A172 (cell line): ENCODE measurements around the gene NUP210L. TPM values are rescaled to one million over a fixed set of nuclear protein-coding genes. Genes with fewer than 3 reads are reported as not detected.

Source experiments
- DNase-seq: peaks from one replicate; pipeline ENCODE4 v3.0.0-alpha.2; 2015; ENCODE audit warnings: low spot score
- total RNA-seq: library from RNA; depleted of rRNA; stranded (reverse); fragments of >200 nt; shearing (Covaris generic); gene quantifications from 2 replicates; pipeline ENCODE4 v1.2.3, GENCODE V29; 2014; rRNA removed

Gene NUP210L
- total RNA-seq = not detected in 2 replicates

DNA sequence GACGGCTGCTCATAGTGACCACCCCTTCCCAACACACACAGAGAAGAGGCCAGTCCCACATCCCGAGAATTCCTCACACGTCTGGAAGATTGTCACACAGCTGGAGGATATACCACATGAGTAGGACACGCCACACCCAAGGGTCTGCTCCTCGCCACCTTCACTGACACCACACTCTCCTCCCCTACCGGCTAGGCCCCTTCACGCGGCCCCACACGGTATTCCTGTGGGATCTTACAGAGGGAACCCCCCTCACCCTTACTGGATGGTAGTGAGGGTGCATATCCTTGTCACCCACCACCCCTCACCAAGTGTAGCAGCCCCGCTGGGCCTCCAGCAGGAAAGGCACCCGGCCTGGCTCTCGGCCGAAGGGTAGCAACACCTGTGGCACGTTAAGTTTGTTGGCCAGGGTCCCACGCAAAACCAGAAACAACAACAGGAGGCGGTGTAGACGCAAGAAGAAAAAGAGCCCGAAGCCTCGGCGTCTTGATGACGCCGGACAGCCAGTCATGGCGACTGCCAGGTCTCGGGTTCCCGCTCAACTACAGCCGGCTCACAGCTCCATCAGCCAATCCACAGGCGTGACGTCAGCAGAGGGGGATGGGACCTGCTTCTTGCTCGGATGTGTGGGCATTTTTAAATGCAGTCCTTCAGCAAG is at the start of gene NUP210L:
TSS of gene NUP210L (minus strand) at position 540 of the 658 bp plus-strand sequence.
- DNase-seq = no peak

DNA sequence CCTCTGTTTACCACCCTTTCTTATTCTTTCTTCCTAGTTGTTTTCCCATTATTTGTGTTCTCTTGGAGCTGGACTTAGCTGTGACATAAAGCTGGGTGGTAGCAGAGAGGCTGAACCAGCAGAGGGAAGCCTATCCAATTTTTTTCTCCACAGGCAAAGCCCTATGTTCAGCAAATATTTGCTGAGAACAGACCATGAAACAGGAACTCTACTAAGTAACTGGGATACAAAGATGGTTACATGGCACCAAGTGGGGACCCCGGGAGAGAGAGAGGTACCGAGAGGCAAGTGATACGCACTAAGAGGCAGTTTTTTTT is 44.6 kb upstream of the NUP210L start:
- DNase-seq = no peak

DNA sequence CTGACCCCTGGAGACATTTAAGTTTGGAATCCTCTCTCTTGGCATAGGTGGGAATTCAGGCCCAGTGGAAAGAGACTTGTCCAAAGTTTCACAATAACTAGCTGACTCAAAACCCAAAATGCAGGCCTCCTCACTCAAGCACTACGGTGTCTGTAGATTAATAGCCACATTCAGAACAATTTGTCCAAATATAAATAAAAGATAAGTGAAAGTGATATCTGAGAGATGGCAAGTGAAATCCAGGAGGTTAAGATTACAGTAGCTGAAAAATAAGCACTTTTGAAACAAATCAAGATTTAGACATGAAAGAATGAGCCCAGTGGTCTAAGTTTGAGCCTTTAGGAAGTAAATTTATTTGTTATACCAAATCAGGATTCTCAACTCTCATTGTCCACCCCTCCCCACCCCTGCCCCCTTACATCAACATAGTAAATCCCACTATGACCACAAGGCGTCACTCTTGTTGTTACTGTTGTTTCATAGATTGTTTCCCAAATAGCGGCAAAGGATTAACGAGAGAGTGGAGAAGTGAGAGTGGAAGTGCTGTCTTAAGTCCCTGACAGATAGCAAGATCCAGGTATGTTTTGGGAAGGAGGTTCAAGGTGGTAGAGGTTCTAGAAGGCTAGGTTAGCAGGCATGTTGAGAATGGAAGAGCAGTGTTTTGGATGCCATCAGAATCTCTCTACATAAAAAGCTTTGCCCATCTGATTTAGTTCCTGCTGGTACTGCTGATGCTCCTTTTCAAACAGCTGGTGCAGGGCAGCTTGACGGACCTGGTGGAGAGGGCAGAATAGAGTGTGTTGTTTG is 44.1 kb upstream of the NUP210L start:
- DNase-seq = peak; percentile 70

DNA sequence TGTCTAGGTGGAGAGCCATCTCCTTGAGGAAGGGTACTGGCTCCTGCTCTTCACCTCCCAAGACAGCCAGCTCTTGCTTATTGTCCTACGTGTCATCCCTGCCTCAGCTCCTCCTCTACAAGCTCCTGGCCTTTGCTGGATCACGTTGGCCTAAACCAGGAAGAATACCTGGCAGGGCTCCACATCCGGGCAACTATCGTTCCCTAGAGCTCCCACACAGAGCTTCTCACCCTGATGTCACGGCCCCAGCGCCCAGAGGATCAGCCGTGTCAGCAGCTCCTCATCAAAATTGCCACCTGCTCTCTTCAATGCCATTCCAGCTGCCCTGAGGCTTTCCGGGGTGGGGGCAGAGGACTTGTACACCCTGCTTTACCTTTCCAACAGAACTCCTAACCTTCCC is 38.9 kb upstream of the NUP210L start:
- DNase-seq = no peak

DNA sequence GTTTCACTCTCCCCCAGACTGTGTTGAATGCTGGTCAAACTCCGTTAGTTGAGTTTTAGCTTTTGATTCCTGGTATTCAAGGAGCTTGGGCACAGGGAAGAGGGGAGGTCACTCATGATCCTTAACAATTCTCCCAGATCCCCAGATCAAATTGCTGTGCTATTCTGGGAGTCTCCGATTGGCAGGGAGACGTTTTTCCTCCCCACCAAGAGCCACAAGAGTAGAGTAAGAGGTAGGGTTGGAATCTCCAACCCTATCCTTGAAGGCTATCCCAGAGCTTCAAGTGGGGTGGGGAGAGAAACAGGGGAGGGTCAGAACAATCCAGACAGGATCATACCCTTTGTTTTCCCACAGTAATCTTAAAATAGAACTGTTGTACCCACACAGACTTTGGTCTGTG is 37.6 kb upstream of the NUP210L start:
- no peak for DNase-seq

DNA sequence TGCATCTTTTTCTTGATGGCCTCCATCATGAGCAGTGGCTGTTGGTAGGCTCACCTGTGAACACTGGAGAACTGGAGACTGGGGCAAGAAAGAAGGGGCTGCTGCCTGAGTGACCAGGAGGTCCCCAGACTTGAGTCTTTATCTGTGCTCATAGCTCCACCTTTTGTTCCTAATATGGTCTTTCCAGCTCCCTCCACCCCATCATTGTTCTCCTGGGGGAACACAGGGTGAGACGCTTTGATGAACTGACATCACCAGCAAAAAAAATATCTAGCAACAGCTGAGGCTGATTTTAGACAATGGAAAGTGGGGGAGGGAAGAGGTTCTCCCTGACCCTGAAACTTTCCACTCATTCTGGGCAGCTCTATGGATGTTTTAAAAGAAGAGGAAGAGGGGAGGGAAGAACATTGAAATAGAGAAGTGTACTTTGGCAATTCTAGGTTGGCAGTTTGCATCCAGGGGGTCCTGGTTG is 37.2 kb upstream of the NUP210L start, which contains the start of gene TPM3:
TSS of gene TPM3 (minus strand) at position 111 of the 472 bp plus-strand sequence. CDS start at position 29, 82 bp downstream.
- no peak for DNase-seq

DNA sequence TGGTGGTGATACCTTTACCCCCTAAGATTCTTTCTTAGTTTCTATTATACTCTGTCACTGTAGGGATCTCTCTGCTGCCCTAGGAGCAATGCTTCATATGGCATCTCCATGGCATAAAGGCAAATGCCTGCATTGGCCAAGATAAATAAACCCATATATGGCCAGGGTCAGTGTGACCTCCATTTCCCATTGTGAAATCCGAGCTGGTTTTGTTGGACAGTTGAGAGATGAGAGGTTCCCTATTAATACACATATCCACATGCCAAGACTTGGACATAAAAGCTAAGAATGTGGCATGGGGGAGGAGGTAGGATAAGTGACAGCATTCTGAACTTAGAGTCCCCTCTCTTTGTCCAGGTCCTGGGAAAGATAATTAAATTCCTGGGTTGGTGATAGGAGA is 35.7 kb upstream of the NUP210L start:
- no peak for DNase-seq

DNA sequence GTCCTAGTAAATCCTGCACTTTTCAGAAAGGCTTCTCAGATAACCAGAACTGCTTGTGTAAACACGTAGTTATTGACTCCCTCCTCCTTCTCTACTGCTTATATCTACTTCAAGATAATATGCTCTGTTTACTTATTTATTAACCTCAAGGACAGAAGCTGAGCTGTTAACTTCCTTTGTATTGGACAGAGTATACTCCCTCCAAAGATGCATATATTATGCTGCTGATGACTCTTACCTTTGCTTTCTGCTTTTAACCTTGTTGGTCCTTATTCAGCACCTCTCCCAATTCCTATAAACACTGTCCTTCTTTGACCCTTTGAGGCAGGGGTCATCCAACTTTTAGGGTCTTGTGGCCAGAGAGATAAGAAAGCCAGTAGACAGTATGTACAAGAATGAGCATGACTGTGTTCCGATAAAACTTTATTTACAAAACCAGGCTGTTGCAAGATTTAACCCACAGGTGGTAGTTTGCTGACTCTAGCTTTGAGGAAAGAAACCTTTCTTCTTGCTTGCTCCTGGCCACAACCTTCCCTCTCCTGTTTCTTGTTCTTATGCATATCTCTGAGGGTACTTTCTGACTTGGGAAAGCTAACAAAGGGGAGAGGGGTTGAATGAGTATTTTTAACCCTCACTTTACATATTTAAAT is 32.1 kb upstream of the NUP210L start:
- no peak for DNase-seq

DNA sequence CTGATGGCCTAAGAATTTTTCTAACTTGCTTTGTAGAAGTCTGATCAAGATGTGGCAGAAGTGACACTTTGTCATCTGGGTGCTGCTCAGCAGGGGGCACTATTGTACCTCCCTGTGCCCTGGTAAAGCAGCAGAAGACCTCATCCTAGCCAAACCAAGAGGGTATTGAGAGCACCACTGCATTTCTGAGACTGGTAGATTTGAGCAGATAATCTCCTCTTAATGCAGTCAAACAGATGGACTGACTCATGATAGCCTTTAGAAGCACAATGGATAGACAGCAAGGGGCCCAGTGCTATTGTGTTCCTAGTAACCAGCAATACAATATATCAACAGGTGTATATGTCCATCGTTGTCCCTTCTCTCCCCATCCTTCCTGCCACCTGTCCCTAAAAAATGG is 31.3 kb upstream of the NUP210L start:
- DNase-seq = peak; percentile 45

DNA sequence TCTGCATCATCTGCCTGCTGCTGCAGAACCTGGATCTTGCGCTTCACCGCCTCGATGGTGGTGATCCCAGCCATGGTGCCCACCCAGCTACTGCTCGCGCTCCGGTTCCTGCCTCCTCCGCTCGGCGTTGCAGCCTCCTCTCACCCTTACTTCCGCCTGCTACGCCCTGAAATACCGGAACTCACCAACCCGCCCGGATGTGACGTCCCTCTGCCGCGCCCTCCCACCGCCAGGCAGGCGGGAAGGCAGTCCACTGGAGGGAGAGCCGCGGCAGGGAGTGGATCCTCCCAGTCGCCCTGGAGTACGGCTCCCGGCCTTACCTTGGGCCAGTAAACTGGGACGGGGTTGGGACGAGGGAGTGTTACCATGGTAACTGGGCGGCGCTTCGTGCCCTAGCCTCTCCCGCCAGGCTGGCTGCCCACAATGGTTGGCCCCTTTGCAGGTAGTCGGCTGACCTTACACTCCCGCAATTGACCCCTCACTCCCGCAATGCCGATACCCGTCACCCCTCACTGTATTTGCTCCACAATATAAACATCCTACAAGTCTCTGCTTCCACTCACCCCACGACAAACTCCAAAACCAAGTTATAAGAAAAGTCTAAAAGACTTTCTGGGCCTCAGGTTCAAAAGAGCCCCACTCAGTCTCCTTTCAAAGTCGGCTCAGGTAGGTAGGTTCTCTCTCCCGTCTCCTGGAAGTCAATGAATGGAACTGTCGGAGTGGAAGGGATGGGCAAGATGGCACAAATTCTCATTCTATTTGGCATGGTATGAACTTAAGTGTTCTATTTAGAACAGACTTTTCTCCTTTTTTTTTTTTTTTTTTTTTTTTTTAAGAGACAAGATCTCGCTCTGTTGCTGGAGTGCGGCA is 28.4 kb upstream of the NUP210L start:
- DNase-seq = peak; percentile 99

DNA sequence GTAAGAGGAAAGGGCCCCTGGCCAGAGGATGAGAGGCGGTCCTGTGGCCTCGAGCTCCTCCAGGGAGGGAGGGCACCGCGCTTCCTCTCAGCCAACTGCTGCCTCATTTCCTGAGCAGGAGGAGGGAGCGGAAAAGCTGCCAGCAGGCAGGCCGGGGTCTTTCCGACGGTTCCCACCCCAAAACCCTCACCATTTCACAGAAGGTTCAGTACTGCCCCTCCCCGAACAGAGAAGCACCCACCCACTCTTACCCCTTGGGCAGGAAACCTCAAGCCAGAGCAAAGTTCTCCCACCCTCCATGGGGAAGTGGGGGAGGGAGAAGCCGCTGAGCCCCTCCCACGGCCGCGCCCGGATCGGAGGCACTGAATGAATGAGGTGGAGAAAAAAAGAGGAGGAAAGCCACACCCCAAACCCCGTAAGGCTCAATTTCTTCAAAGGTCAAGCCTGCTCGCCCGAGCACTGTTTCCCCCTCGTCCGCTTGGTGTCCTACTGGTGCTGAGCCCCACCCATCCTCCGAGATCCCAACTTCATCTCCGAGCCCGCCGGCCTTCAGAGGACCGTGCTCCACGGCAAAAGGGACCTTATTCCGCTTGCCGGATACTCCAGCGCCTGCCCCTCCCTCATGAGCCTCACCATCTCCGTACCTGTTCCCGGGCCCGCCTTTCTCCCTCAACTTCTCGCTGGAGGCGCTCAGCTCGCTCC is 27.6 kb upstream of the NUP210L start:
- peak; percentile 86 for DNase-seq

DNA sequence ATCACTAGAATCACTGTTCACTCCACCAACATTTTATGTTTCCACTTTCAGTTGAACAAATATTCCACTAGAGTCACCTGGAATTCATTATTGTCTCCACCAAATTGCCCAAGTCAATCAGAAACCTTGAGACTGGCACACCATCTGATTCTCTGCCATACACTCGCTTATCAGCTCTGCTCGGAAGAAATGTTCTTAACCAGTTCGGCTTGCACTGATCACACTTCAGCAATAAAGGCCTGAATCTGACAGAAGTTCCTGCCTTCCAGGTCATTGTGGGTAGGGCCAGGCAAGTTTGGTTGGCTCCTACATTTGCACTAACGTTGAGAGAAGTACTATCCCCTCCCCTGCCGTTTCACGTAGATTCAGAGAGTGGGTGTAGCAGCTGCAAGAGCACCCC is 27.1 kb upstream of the NUP210L start:
- no peak for DNase-seq

DNA sequence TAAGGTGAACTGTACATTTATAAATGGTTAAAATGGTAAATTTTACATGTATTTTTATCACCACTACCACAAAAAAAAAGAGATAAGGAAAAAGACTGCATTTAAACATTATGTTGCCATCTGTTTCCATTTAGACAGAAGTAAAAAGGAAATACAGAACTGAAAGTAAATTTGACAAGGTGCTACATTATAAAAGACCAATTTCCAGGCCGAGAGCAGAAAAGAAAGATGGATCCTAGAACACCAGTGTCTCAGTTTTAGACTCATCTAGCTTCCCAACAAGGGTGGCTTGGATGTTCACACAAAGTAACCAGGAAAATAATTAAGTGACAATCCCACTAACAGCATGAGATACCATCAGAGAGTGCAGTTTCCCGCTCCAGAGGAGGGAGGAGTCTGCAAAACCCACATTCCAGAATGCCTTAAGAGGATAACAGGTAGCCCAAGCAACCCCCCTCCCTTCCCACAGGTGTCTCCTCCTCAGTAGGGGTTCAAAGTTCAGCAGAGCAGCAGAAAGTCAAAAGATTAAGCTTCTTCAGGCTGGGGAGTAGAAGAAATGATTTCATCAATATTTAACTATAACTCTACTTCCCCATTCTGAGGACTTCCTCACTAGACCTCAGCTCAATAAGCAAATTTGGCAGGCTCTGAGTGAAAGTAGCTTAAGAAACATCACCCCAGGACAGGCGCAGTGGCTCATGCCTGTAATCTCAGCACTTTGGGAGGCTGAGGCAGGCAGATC is 25.2 kb upstream of the NUP210L start:
- DNase-seq = no peak

DNA sequence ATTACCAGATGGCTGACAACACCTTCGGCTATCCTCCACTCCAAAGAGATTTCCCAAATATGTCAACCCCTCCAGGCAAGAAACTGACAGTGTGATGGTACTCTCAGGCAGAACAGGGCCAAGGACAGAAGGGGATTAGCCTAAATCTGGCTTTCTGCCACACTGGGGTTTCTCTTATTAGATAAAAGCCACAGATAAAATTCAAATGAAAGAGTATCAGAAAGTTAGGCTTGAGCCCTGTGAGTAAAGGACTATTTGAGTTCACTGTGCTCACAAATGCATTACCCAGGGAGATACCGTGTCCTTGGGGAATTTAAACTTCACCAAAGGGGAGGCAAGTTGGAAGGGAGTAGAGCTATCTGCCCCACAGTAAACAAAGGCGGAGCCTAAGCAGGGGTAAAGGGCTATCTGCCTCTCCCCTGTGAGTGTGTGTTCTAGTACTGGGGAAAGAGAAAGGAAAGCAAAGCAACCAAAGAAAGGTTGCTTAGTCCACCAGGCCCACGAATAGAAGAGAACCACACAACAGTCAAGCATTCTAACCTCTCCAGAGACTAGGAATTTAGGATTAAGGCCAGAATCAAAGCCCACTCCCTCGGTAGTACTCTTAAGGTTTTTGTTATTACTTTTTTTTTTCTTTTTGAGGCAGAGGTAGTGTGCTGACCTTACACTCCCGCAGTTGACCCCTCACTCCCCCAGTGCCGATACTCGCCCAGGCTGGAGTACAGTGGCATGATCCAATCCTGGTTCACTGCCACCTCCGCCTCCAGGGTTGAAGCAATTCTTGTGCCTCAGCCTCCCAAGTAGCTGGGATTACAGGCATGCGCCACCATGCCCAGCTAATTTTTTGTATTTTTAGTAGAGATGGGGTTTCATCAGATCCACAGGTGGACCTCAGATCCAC is 24.3 kb upstream of the NUP210L start:
- no peak for DNase-seq

DNA sequence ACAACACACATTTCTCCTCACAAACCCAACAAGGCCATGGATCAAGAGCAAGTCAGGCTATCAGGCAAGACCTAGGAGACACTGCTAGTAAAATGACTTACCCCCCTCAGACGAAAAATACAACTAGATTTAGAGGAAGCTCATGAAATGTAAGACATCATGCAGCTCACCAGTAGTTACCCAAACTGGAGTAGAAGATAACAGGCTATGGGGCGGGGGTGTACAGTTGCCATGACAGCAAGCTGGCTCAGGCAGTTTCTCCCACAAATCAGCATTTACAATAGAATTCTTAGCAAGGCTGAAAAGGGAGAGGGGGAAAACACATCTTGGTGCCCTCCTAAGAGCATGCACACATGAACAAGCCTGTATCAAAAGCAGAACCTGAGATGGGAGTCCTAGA is 23.1 kb upstream of the NUP210L start:
- DNase-seq = no peak

DNA sequence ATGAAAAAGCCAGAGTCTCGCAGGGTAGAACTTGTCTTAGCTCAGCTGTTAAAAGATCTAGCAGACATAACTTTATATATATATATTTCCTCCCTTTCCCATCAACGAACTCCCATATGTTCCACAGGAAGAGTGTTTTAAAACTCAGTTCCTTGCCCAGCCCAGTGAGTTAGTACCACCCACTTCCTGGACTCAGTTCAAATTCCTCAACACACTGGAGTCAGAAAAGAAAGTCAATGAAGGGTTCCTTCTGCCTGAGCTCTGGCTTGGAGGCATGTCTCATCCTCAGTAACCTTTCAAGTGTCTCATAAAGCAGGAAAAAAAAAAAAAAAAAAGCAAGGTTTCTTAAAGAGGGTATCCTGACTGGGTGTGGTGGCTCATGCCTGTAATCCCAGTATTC is 21.5 kb upstream of the NUP210L start:
- peak; percentile 52 for DNase-seq

DNA sequence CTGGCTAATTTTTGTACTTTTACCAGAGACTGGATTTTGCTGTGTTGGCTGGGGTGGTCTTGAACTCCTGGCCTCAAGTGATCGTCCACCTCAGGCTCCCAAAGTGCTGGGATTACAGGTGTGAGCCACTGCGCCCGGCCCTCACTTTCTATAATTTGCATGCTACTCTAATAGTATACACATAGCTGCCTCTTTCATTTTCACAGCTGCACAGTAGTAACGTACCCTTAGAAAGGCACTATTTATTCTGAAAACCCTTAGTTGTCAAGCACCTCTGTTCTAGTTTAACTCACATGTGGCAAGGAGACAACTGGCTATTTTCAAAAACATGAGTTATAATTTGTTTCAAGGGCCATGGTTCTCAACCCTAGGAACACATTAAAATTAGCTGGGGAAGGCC is 19.8 kb upstream of the NUP210L start:
- DNase-seq = no peak

DNA sequence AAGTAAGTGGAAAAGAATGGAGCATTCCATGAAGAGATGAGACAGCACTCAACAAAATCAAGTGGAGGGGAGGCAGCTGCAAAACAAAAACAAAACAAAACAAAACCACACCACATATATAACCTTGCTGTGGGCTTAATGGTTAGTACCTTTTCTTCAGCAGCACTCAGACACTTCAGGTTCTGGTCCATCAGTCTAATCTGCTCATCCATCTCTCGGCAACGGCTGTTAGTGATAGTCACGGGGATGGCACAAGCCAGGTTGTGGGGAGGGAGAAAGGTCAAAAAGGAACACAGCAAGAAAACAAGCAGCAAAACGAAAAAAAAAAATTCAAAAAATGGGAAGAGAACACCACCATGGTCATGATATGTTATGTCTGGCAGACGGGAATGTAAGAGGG is 17.0 kb upstream of the NUP210L start:
- DNase-seq = no peak

DNA sequence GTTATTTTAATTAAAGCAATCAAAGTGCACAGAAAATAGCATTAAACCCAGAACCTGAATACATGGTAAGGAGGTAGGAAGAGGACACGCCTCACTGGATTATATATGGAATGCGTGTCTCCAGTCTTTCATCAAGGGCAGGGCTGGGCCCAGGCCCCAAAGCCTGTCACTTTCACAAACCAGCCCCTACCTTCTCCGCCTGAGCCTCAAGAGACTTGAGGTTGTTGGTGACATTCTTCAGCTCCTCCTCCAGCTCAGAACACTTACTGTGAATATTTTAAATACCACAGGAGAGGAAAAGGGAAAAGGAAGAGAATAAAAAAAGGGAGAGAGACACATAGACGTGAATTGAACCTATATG is 16.3 kb upstream of the NUP210L start:
- DNase-seq = no peak
